ENCODE results near the gene PCBP2.

GRCh38 chr12:53483979-53484377, 32.1 kb downstream of the PCBP2 start:
- TF ChIP-seq CTCF (IDR thresholded peaks at IDR 0.05) (no peak), MYBL2 (CRISPR knock-in tag; IDR thresholded peaks at IDR 0.05) (no peak), SMAD3 (CRISPR knock-in tag; IDR thresholded peaks at IDR 0.05; ENCODE audit: borderline replicate concordance) (no peak), MAX (CRISPR knock-in tag; IDR thresholded peaks at IDR 0.05) (no peak), TCF7 (CRISPR knock-in tag; IDR thresholded peaks at IDR 0.05; ENCODE audit: low read depth) (no peak), USF2 (CRISPR knock-in tag; IDR thresholded peaks at IDR 0.05) (no peak), ATF3 (CRISPR knock-in tag; conservative IDR thresholded peaks at IDR 0.05) (no peak)
